Ishikawa (cell line): ENCODE results near the gene ATP5PO.
A peak's percentile ranks its signal among the peaks of the same experiment; 100 is the strongest.

Experiments used
- CEBPB ChIP-seq: IDR thresholded peaks from 2 replicates; pipeline ENCODE4 v1.6.1; 2012
- CREB1 ChIP-seq: IDR thresholded peaks from 2 replicates; pipeline ENCODE4 v1.6.1; 2012; ENCODE audit warnings: low read depth
- EGR1 ChIP-seq: IDR thresholded peaks from 2 replicates; pipeline ENCODE4 v1.6.1; 2012
- EP300 ChIP-seq: IDR thresholded peaks from 2 replicates; pipeline ENCODE4 v1.6.1; 2012; ENCODE audit warnings: borderline replicate concordance
- FOXM1 ChIP-seq: IDR thresholded peaks from 2 replicates; pipeline ENCODE4 v1.6.1; 2012; ENCODE audit warnings: low read depth, borderline replicate concordance
- NFIC ChIP-seq: IDR thresholded peaks from 2 replicates; pipeline ENCODE4 v1.6.1; 2012
- RAD21 ChIP-seq: IDR thresholded peaks from 2 replicates; pipeline ENCODE4 v1.6.1; 2012; ENCODE audit warnings: low read depth
- TAF1 ChIP-seq: IDR thresholded peaks from 2 replicates; pipeline ENCODE4 v1.6.1; 2012; ENCODE audit warnings: low read depth, mild to moderate bottlenecking
- TCF12 ChIP-seq: IDR thresholded peaks from 2 replicates; pipeline ENCODE4 v1.6.1; 2012; ENCODE audit warnings: low read depth
- TEAD4 ChIP-seq: IDR thresholded peaks from 2 replicates; pipeline ENCODE4 v1.6.1; 2012
- USF1 ChIP-seq: IDR thresholded peaks from 2 replicates; pipeline ENCODE4 v1.6.1; 2012
- YY1 ChIP-seq: IDR thresholded peaks from 2 replicates; pipeline ENCODE4 v1.6.1; 2012; ENCODE audit warnings: low read depth
- ZBTB7A ChIP-seq: IDR thresholded peaks from 2 replicates; pipeline ENCODE4 v1.6.1; 2012; ENCODE audit warnings: low read depth
- TF ChIP-seq, protein P1 (sequence below): IDR thresholded peaks from 2 replicates; pipeline ENCODE4 v1.6.1; 2012; ENCODE audit warnings: low read depth, mild to moderate bottlenecking
- TF ChIP-seq, protein P2 (sequence below): IDR thresholded peaks from 2 replicates; pipeline ENCODE4 v1.6.1; 2012

ATP5PO gene

DNA sequence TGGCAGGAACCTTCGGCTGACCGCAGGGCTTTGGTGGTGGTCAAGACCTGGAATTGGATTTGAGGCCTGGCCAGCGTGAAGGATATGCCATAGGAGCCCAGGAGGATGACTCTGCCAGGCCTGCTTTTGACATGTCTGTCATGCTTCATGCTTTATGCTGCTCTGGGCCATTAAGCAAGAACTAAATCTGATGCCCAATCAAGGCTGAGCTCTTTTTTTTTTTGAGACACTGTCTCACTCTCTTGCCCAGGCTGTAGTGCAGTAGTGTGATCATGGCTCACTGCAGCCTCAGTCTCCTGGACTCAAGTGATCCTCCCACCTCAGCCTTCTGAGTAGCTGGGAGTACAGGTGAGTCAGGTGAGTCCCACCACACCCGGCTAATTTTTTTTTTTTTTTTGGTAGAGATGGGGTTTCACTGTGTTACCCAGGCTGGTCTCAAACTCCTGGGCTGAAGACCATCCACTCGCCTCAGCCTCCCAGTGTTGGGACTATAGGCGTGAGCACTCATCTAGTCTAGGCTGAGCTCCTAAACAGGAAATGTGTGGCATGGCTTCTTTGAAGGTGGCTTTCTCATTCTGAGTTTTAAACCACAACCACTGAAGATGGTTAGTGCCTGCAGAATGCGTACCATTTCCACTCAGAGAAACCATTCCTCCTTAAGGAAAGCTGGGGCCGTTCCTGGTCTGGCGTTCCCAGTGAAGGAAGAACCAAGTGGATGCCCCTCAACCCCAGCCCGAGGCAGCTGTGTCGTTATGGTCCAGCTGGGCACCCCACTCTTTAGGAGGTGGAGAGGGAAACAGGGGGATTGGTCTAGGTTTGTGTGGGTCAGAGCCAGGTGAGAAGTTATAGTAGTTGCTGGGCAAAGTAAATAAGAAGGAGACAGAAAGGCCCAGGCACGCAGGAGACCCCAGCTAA, 34.2 kb upstream of the ATP5PO start:
- TF ChIP-seq ZBTB7A = no peak
- TF ChIP-seq, protein P1, sequence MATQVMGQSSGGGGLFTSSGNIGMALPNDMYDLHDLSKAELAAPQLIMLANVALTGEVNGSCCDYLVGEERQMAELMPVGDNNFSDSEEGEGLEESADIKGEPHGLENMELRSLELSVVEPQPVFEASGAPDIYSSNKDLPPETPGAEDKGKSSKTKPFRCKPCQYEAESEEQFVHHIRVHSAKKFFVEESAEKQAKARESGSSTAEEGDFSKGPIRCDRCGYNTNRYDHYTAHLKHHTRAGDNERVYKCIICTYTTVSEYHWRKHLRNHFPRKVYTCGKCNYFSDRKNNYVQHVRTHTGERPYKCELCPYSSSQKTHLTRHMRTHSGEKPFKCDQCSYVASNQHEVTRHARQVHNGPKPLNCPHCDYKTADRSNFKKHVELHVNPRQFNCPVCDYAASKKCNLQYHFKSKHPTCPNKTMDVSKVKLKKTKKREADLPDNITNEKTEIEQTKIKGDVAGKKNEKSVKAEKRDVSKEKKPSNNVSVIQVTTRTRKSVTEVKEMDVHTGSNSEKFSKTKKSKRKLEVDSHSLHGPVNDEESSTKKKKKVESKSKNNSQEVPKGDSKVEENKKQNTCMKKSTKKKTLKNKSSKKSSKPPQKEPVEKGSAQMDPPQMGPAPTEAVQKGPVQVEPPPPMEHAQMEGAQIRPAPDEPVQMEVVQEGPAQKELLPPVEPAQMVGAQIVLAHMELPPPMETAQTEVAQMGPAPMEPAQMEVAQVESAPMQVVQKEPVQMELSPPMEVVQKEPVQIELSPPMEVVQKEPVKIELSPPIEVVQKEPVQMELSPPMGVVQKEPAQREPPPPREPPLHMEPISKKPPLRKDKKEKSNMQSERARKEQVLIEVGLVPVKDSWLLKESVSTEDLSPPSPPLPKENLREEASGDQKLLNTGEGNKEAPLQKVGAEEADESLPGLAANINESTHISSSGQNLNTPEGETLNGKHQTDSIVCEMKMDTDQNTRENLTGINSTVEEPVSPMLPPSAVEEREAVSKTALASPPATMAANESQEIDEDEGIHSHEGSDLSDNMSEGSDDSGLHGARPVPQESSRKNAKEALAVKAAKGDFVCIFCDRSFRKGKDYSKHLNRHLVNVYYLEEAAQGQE = no peak
- TF ChIP-seq RAD21 = no peak
- no peak for TF ChIP-seq TEAD4
- TF ChIP-seq, protein P2, sequence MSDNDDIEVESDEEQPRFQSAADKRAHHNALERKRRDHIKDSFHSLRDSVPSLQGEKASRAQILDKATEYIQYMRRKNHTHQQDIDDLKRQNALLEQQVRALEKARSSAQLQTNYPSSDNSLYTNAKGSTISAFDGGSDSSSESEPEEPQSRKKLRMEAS = no peak
- TF ChIP-seq USF1 = no peak
- no peak for TF ChIP-seq TAF1
- no peak for TF ChIP-seq TCF12
- no peak for TF ChIP-seq NFIC
- no peak for TF ChIP-seq EP300
- TF ChIP-seq YY1 = no peak
- TF ChIP-seq FOXM1 = no peak
- no peak for TF ChIP-seq EGR1
- no peak for TF ChIP-seq CREB1

- no peak for TF ChIP-seq FOXM1
- TF ChIP-seq, protein P1 = no peak
- no peak for TF ChIP-seq ZBTB7A
- no peak for TF ChIP-seq EGR1
- no peak for TF ChIP-seq EP300
- TF ChIP-seq NFIC = no peak
- TF ChIP-seq TAF1 = no peak
- no peak for TF ChIP-seq TEAD4
- TF ChIP-seq YY1 = no peak
- TF ChIP-seq TCF12 = no peak
- TF ChIP-seq, protein P2 = no peak
Measured at GRCh38 chr21:33948951-33949444, 33.4 kb upstream of the ATP5PO start.

- TF ChIP-seq ZBTB7A = no peak
- no peak for TF ChIP-seq EGR1
- TF ChIP-seq CREB1 = no peak
- TF ChIP-seq CEBPB = no peak
- no peak for TF ChIP-seq YY1
- TF ChIP-seq, protein P1 = no peak
Measured at GRCh38 chr21:33948096-33948950, 32.7 kb upstream of the ATP5PO start.

GRCh38 chr21:33947451-33948095, 32.0 kb upstream of the ATP5PO start:
- TF ChIP-seq CEBPB (0 out of 2 replicates have a peak, but pooled peaks have one; percentile 8), USF1 (peak; percentile 81), TAF1 (no peak), NFIC (peak; percentile 30; the same call in 1 of the 2 replicates), TEAD4 (peak; percentile 85), EP300 (peak; percentile 74; the same call in 1 of the 2 replicates), FOXM1 (peak; percentile 44; the same call in 1 of the 2 replicates), TCF12 (peak; percentile 74), CREB1 (no peak)
- TF ChIP-seq, protein P2 = peak; percentile 80
